ENCODE data around the gene FZD10.

Gene FZD10

GRCh38 chr12:130195776-130196175 lies 33.5 kb downstream of the FZD10 start:
- no peak for TF ChIP-seq RARB (CRISPR knock-in tag; IDR thresholded peaks at IDR 0.05)
- no peak for TF ChIP-seq SNAI2 (CRISPR knock-in tag; IDR thresholded peaks at IDR 0.05)
- no peak for TF ChIP-seq ZFP3 (CRISPR knock-in tag; IDR thresholded peaks at IDR 0.05)
- no peak for TF ChIP-seq ZNF8 (CRISPR knock-in tag; IDR thresholded peaks at IDR 0.05)
- no peak for ATAC-seq

DNA sequence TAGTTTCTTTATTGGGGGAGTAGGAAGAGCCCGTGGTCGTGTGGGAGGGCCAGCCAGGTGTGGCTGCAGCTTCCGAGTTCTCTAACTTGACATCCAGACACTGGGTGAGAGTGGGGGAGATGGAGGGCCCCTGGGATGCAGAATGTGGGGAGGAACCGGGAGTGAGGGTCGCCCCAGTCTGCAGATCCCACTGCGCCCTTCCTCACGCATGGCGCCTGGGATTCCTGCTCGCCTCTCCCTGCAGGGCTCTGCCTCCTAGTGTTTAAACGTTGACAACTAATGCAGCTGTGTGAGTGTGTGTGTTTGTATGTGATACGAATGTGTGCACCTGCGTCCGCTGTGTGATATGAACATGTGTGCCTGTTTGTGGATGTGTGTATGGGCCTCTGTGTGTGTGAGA lies 34.6 kb downstream of the FZD10 start:
- ATAC-seq = no peak

DNA sequence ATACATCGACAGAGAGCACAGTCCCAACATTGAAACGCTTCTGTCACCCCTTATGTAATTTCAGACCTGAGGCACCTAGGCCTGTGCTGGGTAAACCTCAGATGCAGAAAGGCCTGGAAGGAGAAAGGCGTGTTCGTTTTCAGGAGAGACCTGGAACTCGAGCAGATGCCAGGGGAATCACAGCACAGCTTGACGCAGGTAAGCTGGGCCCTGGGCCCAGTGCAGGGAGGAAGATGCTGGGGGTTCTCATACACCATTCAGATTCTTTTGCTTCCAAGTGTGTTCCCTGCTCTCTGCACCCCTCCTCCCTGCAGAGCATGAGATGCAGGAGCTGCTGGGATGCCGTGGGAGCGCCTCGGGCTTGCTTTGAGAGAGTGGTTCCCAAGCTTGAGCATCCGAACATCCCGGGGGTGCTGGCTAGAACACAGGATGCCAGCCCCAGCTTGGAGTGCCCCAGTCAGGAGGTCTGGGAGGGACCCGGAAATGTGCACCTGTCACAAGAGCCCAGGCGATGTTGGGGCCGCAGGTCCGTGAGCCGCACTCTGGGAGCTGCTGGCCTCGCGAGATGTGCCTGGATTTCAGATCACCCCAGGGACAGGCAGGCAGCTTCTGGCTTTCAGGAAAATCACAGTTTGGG lies 35.9 kb downstream of the FZD10 start:
- TF ChIP-seq TSHZ2 (CRISPR knock-in tag; IDR thresholded peaks at IDR 0.05) = no peak
- ATAC-seq = no peak

More for the DNA sequence above, 34.6 kb downstream of the FZD10 start:
- TF ChIP-seq ZFP30 (CRISPR knock-in tag; IDR thresholded peaks at IDR 0.05) (no peak), OSR1 (CRISPR knock-in tag; IDR thresholded peaks at IDR 0.05) (no peak), CSDC2 (CRISPR knock-in tag; IDR thresholded peaks at IDR 0.05) (no peak), ZNF70 (CRISPR knock-in tag; IDR thresholded peaks at IDR 0.05) (no peak)

DNA sequence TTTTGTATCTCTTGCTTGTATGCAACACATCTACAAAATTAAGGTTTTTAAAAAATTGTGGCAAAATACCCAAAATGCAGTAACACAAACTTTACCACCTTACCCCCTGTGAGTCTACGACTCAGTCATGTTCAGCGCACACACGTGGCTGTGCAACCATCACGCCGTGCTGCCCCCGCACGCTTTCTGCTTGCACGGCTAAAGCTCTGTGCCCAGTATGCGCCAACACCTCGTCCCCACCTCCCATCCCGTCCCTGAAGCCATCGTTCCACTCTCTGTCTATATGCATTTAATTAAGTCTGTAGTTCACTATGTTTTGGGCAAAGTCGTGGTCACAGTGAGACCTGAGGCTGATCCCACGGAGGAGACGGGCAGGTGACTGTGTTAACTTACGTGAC lies 36.4 kb downstream of the FZD10 start:
- TF ChIP-seq TOX (CRISPR knock-in tag; IDR thresholded peaks at IDR 0.05; ENCODE audit: borderline replicate concordance) = no peak
- TF ChIP-seq OSR1 (CRISPR knock-in tag; IDR thresholded peaks at IDR 0.05) = no peak
- TF ChIP-seq BACH2 (CRISPR knock-in tag; IDR thresholded peaks at IDR 0.05; ENCODE audit: borderline replicate concordance) = no peak
- no peak for TF ChIP-seq PPARA (CRISPR knock-in tag; IDR thresholded peaks at IDR 0.05; ENCODE audit: borderline replicate concordance)
- TF ChIP-seq CREB5 (CRISPR knock-in tag; IDR thresholded peaks at IDR 0.05; ENCODE audit: low read depth) = no peak
- no peak for TF ChIP-seq ESRRG (CRISPR knock-in tag; IDR thresholded peaks at IDR 0.05)
- TF ChIP-seq SNAI2 (CRISPR knock-in tag; IDR thresholded peaks at IDR 0.05) = no peak
- TF ChIP-seq TSHZ2 (CRISPR knock-in tag; IDR thresholded peaks at IDR 0.05) = no peak
- no peak for TF ChIP-seq POU6F1 (CRISPR knock-in tag; IDR thresholded peaks at IDR 0.05; ENCODE audit: borderline replicate concordance, low read depth)
- no peak for TF ChIP-seq CSRNP3 (CRISPR knock-in tag; IDR thresholded peaks at IDR 0.05)
- no peak for TF ChIP-seq ZC3H10 (CRISPR knock-in tag; IDR thresholded peaks at IDR 0.05)
- no peak for TF ChIP-seq ZFP30 (CRISPR knock-in tag; IDR thresholded peaks at IDR 0.05)
- TF ChIP-seq ZNF565 (CRISPR knock-in tag; conservative IDR thresholded peaks at IDR 0.05; ENCODE audit: low read depth) = no peak
- TF ChIP-seq TCF4 (CRISPR knock-in tag; IDR thresholded peaks at IDR 0.05; ENCODE audit: borderline replicate concordance) = no peak
- TF ChIP-seq ARNTL (CRISPR knock-in tag; IDR thresholded peaks at IDR 0.05; ENCODE audit: borderline replicate concordance, low read depth) = no peak
- no peak for TF ChIP-seq ZFP3 (CRISPR knock-in tag; IDR thresholded peaks at IDR 0.05)
- no peak for TF ChIP-seq GLIS3 (CRISPR knock-in tag; IDR thresholded peaks at IDR 0.05)
- TF ChIP-seq RARB (CRISPR knock-in tag; IDR thresholded peaks at IDR 0.05) = no peak
- TF ChIP-seq CSDC2 (CRISPR knock-in tag; IDR thresholded peaks at IDR 0.05) = no peak
- no peak for ATAC-seq

Data from SK-N-SH treated with all-trans-retinoic acid at 6 μM for 48 hours (cell line).